GM19397 (cell line): ENCODE measurements around the gene C6orf89.
"Not testable (repeated sequence)": the region's sequence is repeated elsewhere in the genome, so short reads cannot be mapped to it uniquely, and the experiment has no call there.

Experiments
- ATAC-seq: cut with Tn5 transposase; IDR thresholded peaks from one replicate; pipeline ENCODE4 v1.9.1; 2021; ENCODE audit warnings: mild to moderate bottlenecking, moderate library complexity; ENCODE audit not compliant: unreplicated experiment

Gene C6orf89

DNA sequence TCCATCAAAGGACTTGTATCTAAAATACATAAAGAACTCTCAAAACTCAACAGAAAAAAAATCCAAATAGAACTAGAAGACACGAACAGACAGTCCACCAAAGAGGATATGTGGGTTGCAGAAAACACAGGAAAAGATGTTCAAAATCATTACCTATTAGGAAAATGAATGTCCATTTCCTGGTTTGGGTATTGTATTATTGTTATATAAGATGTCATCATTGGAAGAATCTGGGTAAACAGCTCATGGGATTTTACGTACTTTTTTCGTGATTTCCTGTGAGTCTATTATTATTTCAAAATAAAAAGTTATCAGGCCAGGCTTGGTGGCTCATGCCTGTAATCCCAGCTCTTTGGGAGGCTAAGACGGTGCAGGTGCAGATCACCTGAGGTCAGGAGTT lies 59.5 kb downstream of the C6orf89 start:
- no peak for ATAC-seq

DNA sequence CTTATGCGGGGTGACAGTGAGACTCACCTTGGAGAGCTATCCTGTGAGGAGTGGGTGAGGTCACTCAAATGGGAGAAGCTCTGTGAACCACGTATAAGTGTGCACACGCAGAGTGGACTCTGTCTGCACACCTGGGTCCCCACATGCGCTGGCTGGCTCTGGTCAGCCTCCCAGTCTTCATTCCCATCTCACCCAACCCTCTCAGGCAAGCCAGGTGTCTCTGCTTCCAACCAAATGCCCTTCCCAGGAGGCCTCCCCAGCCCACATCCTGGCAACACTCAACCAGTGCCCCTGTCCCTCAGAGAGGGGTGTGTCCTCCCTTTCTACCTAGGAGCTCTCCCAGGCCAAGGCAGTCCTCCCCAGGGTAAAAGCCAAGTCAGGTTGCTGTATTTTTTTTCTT lies 60.8 kb downstream of the C6orf89 start:
- ATAC-seq: no peak

DNA sequence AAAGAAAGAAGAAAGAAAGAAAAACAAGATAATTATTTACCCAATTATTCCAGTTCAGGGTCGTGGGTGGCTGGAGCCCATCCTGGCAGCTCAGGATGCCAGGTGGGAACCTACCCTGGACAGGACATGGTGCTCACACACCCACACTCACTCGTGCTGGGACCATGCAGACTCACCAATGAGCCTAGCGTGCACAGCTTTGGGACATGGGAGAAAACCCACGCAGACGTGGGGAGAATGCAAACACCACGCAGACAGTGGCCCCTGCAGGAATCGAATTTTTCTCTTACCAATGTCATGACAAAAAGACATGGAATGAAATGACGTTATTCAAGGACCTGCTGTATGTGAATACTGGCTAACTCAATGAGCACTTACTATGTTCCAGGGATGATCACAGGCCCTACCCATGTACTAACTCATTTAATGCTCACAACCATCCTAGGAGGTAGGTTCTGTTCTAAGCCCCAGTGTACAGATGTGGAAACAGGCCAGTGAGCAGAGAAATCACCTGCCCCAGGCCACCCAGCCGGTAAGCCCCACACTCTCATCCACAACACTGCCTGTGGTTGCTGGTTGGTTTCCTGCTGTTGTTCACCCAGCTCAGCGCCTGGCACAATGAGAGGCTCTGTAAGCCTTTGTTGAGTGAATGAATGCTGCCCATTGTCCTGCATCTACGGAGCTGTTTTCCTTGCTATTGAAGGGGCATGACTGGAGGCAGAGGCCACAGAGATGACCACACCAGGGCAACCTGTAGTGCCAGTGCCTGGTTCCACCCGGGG lies 62.0 kb downstream of the C6orf89 start:
- no peak for ATAC-seq

DNA sequence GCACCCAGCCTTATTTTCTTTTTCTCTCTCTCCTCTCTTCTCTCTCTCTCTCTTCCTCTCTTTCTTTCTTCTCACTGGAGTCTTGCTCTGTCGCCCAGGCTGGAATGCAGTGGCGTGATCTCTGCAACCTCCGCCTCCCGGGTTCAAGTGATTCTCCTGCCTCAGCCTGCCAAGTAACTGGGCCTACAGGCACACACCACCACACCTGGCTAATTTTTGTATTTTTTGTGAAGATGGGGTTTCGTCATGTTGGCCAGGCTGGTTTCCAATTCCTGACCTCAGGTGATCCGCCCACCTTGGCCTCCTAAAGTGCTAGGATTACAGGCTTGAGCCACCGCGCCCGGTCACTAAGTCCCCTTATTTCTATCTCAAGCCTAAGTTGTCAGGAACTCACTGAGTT lies 63.3 kb downstream of the C6orf89 start:
- ATAC-seq: not testable (repeated sequence)

DNA sequence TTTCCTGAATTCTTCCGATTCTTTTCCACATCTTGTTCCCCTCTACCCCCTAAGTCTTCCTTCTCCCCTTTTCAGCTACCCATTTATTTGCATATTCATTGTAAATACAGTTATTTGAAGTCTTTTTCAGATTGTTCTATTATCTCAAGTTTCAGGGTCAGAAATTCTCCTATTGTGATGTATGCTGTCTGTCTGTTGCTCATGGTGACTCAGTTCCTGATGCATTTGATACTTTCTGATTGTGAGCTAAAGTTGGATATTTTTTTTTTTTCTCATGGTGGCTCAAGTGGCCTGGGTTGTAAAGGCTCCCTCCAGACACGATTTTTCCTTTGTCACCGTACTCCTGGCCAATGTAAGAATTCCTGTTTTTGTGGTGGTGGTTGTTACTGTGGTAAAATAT lies 63.9 kb downstream of the C6orf89 start:
- ATAC-seq: no peak

DNA sequence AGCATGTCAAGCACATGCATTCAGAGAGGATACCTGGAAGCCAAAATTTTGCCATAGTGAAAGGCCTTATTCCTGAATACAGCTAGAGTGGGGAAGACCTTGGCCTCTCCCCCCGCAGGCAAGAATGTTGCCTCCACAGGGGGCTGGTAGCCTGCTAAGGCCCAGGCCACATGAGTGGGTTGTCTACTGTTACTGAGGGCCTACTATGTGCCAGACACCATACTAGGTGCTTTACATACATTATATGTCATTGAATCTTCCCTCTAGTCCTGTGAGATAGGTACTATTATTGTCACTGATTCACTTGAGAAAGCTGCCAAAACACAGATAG lies 68.1 kb downstream of the C6orf89 start:
- no peak for ATAC-seq

DNA sequence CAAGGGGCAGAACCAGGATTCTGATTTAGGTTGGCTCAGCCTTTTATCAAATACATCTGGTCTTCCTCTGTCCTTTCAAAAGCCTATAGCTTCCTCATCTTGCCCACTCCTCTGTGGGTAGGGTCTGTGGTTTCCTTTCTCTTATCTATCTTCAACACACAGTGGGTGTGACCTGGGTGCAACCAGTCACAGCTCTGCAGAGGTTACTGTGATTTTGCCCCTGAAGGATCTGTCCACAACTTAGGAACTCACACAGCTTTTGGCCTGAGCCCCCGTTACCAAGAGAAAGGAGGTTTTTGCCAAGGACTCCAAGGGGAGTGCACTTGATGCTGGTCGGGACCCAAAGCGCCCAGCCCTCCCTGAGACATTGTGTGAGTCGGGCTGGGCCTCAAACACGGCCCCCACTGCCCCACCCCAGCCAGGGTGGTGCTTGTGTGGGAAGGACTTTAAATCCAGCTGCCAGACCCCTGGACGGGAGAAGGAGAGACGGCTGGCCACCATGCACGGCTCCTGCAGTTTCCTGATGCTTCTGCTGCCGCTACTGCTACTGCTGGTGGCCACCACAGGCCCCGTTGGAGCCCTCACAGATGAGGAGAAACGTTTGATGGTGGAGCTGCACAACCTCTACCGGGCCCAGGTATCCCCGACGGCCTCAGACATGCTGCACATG lies 68.6 kb downstream of the C6orf89 start, which contains the start of gene PI16:
Gene PI16 (plus strand): TSS at position 477 of the 670 bp plus-strand sequence. CDS start 23 bp downstream, at position 500.
- no peak for ATAC-seq

DNA sequence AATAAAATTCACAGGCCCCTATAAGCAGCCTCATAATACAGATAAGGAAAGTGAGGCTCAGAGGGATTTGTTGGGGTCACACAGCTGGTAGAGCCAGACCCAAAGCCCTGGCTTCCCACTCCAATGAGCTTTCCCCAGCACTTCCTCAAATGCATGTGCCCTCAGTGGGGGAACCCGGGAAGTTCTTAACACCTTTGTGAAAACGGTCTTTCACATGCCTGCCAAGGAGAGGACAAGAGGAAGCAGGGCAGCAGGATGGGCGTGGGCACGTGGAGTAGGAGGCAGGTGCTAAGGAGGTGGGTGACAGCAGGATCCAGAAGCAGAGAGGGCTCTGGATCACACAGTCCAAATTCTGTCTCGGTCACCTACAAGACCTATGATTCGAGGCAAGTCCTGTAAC lies 69.4 kb downstream of the C6orf89 start:
- no peak for ATAC-seq

DNA sequence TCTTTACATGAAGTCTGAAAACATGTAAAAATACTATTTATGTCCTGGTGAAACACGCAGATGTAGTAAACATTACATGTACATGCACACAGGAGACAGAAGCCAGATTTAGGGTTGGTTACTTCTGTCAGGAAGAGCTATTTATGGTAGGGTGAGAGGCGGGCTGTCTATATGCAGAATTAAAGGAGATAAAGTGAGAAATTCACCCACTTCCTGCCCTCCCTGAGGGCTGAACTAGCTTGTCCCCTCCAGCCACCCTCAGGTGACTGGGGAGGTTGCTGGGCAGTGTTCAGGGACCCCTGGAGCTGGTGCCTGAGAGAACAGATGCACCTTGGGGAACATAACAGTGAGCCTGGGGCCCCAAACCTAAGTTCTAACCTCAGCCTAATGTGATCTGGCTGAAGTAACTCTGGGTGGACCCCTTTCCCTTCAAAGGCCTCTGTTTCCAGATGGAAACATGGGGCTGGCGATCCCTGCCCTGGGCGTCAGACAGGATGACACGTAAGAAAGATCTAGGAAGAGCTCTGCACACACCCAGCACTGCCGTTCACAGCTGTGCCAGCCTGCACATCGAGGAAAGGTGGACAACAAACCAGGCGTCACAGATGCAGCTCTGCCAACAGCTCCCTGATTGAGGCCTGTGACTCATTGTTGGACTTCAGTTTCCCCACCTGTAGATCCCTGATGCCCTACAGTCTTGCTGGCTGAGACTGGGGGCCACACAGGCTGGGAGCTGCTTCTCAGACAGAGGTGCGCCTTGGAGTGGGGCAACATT lies 70.1 kb downstream of the C6orf89 start:
- ATAC-seq: no peak

DNA sequence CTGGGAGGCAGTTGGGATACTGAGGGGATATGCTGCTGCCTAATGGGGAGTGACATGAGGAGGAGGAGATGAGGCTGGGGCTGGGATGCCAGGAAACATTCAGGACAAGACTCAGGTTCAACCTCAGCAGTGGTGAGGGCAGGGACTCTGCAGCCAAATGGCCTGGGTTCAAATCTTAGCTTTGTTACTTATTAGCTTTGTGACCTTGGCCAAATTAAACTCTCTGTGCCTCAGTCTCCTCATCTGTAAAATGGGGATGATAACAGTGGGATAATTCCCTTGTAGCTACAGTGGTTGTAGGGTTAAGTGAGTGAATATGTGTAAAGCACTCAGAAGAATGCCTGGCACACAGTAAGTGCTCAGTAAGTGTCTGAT lies 70.7 kb downstream of the C6orf89 start:
- ATAC-seq: no peak

DNA sequence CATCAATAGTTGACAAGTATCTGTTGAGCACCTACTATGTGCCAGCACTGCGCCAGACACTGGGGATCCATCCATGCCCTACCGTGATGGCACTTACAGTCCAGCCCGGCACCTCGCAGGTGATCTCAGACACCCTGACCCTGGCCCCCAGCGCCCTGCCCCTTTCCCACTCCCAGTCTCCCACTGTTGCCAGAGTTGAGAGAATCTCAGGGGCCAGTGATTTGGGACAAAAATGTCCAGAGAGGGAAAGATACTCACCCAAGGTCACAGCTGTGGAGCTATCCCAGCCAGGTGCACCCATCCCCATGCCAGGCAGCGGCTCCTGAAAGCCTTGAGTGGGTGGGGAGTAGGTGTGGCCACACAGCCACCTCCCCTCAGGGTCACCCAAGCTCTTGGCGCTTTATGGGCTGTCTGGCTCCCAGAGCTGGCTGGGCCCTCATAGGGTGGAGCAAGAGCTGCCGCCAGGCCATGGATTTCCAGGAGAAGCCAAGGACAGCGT lies 72.1 kb downstream of the C6orf89 start:
- no peak for ATAC-seq

DNA sequence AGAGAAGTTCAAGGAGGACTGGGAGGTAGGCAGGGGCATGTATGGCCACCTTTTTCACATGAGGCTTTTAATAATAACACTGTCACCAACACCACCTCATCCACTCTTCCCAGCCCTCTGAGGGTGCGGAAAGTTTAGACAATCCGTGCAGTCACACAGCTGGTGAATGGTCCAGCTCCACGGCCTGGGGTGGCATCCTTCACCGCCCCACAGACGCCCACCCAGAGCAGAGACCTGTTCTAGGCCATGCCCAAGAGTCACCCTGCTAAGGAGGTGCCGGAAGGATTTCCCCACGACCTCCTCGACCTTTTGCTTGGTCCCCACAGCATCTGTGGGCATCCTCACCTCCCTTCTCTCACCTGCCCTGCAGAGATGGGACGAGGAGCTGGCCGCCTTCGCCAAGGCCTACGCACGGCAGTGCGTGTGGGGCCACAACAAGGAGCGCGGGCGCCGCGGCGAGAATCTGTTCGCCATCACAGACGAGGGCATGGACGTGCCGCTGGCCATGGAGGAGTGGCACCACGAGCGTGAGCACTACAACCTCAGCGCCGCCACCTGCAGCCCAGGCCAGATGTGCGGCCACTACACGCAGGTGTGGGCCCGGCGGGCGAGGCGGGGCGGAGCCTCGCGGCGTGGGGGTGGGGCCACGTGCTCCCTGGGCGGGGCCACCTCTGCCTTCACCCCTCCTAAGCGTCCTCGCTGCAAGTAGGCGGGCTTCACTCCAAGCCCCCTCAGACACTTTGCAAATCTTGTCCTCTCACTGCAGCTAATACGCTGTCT lies 73.2 kb downstream of the C6orf89 start:
- ATAC-seq: no peak

DNA sequence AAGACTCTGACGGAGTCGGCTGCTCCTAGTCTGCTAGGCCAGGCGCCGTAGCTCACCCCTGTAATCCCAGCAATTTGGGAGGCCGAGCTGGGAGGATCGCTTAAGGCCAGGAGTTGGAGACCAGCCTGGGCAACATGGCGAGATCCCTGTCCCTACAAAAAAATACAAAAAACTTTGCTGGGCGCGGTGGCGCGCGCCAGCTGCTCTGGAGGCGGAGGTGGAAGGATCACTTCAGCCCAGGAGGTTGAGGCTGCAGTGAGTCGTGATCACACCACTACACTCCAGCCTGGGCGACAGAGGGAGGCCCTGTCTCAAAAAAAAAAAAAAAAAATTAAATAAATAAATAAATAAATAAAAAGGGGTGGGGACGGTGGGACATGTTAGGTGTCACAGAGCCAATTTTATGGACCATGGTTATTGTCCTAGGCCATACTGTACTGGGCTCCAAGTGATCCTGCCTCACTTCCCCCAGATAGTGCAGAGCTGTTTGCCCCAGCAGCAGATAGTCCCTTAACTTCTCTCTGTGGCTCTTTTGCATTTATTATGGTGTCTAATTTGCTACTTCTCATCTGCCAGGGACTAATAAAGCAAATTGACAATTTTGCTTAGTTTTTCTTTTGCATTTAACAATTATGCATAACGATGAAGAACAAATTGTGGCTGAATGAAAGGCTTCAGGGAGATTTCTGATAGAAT lies 74.0 kb downstream of the C6orf89 start:
- ATAC-seq: no peak

DNA sequence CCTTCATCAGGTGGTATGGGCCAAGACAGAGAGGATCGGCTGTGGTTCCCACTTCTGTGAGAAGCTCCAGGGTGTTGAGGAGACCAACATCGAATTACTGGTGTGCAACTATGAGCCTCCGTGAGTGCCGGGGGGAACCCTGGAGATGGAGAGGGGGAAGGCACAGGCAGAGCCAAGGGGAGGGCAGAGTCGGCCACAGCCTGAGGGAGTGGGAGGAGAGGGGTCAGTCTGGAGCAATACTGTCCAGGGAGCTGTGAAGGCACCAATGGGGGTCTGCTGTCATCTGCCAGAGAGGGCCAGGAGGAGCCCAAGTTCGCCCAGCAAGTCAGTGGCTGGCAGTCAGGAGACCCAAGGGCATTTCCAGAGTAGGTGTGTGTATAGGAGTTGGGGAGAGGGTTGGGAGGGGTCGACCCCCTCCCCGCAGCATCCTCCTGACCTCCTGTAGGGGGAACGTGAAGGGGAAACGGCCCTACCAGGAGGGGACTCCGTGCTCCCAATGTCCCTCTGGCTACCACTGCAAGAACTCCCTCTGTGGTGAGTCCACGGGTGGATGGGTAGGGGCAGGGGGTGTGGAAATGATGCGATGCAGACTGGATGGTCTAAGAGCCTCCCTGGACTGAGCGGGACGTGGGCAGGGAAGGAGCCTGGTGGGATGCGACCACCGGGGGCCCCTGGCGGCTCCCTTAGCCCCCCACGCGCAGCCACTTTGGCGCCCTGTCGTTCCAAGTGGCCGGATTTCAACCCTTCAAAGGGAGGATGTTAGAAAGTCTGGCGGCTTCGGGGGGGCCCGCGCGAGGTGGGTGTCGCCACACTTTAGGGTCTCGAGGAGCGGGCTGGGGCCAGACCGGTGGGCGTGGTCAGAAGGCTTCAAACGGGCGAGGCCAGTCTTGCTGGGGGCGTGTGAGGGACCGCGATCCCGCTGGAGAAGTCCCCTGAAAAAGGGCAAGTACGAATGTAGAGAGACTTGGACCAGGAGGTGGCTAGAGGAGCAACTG lies 76.0 kb downstream of the C6orf89 start:
- no peak for ATAC-seq

DNA sequence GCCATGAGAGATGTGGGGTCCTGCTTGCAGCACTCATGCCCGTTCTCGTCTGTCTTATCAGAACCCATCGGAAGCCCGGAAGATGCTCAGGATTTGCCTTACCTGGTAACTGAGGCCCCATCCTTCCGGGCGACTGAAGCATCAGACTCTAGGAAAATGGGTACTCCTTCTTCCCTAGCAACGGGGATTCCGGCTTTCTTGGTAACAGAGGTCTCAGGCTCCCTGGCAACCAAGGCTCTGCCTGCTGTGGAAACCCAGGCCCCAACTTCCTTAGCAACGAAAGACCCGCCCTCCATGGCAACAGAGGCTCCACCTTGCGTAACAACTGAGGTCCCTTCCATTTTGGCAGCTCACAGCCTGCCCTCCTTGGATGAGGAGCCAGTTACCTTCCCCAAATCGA lies 77.1 kb downstream of the C6orf89 start:
- no peak for ATAC-seq

DNA sequence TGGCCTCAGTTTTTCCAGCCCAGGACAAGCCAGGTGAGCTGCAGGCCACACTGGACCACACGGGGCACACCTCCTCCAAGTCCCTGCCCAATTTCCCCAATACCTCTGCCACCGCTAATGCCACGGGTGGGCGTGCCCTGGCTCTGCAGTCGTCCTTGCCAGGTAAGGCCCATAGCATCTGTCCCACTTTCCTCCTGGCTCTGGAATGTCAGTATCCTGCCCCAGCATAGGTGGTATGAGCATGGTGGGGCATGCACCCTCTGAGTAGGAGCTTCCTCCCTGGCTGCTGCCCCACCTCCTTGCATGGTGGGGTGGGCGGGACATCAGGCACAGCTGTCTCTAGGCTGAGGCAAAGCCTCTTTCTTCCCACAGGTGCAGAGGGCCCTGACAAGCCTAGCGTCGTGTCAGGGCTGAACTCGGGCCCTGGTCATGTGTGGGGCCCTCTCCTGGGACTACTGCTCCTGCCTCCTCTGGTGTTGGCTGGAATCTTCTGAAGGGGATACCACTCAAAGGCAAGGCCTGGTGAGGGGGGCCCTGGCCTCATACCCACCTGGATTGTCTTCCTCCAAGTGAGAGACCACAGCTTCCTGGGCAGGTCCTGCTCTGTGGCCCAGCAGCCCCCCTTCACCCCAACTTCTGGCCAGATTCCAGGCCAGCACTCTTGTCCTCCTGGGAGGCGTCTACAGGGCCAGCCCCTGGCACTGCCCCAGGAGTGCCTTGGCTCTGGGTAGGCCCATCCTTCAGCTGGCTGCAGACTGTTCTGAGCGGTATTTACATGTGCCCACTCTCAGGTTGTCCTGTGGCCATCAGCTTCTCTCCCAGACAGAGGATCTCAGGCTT lies 77.9 kb downstream of the C6orf89 start:
- no peak for ATAC-seq

DNA sequence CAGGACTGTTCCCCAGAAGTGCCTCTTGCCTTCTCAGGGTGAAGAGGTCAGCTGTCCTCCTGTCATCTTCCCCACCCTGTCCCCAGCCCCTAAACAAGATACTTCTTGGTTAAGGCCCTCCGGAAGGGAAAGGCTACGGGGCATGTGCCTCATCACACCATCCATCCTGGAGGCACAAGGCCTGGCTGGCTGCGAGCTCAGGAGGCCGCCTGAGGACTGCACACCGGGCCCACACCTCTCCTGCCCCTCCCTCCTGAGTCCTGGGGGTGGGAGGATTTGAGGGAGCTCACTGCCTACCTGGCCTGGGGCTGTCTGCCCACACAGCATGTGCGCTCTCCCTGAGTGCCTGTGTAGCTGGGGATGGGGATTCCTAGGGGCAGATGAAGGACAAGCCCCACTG lies 78.6 kb downstream of the C6orf89 start:
- no peak for ATAC-seq

DNA sequence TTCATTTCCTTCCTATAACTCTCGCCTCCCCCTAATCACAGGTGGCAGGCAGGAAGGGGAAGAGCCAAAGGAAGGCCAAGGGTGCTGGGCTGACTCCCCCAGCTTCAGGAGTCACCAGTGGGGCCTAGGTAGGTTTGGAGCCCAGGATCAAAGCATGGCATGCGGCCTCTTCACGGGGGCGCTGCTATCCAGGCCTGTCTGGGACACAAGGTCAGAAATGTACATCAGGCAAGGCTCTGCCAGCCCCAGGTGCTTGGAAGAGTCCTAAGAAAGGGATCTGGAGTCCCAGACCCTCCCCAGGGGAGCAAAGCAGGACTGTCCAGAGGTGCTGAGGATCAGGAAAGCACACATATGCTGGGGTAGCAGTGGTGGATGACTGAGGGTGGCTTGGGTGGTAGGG lies 79.2 kb downstream of the C6orf89 start:
- ATAC-seq: no peak
